Amniotic epithelial cell (primary cell): ENCODE results near the gene ENHO.

ENCODE experiments used
- DNase-seq: peaks from one replicate; pipeline ENCODE4 v3.0.0-alpha.2; 2010; ENCODE audit warnings: low read depth

ENHO gene

DNA sequence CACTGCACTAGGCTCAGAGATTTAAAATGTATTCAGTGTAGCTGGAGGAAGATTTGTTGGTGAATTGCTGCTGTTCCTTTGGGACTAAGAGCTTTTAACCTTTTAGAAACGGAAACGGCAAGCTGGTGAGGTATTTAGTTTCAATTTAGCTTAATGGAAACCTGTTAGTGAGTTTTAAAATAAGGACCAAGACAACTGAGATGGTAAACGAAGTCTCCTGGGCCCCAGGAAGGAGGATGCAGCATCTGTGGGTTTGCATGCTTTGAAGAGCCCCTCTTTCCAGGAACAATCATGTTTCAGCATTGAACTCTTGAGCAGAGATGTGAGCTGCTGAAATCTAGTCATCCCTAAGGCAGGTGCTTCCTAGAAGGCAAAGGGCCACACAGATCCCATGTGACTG, 47.7 kb downstream of the ENHO start:
- DNase-seq, result no peak
